LNCAP (cell line): ENCODE data around the gene BIN1.

Experiments used
- TF ChIP-seq, protein P1 (sequence below): fragments of 450-650 bp; IDR thresholded peaks from 2 replicates; pipeline ENCODE4 v1.5.1; 2017; ENCODE audit warnings: mild to moderate bottlenecking

BIN1 gene

DNA sequence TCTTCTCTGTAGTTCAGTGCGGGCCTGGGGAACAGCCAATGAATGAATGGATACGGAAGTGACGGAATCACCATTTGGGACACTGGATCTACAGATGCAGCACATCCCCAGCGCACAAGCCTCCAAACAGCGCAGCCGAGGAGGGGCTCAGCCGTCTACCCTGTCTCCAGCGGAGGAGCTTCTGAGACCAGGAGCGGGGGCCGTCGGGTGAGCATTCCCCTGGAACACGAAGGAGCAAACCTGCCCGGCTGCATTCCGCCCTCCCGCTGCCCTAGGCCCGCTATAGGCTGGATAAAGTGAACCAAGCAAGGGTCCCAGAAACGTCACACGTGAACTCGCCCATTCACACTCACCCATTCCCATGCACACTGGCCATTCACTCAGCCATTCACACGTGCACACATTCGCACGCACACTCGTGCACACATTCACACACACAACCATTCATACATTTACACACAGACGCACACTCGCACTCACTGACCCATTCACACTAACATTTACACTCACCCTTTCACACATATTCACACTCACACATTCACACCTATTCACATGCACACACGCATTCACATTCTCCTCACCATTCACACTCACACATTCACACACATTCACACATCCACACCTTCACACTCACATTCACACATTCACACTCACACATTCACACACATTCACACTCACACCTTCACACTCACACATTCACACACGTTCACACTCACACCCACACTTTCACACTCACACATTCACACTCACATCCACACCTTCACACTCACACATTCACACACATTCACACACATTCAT is 63.4 kb downstream of the BIN1 start:
- TF ChIP-seq, protein P1, sequence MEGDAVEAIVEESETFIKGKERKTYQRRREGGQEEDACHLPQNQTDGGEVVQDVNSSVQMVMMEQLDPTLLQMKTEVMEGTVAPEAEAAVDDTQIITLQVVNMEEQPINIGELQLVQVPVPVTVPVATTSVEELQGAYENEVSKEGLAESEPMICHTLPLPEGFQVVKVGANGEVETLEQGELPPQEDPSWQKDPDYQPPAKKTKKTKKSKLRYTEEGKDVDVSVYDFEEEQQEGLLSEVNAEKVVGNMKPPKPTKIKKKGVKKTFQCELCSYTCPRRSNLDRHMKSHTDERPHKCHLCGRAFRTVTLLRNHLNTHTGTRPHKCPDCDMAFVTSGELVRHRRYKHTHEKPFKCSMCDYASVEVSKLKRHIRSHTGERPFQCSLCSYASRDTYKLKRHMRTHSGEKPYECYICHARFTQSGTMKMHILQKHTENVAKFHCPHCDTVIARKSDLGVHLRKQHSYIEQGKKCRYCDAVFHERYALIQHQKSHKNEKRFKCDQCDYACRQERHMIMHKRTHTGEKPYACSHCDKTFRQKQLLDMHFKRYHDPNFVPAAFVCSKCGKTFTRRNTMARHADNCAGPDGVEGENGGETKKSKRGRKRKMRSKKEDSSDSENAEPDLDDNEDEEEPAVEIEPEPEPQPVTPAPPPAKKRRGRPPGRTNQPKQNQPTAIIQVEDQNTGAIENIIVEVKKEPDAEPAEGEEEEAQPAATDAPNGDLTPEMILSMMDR: no peak

DNA sequence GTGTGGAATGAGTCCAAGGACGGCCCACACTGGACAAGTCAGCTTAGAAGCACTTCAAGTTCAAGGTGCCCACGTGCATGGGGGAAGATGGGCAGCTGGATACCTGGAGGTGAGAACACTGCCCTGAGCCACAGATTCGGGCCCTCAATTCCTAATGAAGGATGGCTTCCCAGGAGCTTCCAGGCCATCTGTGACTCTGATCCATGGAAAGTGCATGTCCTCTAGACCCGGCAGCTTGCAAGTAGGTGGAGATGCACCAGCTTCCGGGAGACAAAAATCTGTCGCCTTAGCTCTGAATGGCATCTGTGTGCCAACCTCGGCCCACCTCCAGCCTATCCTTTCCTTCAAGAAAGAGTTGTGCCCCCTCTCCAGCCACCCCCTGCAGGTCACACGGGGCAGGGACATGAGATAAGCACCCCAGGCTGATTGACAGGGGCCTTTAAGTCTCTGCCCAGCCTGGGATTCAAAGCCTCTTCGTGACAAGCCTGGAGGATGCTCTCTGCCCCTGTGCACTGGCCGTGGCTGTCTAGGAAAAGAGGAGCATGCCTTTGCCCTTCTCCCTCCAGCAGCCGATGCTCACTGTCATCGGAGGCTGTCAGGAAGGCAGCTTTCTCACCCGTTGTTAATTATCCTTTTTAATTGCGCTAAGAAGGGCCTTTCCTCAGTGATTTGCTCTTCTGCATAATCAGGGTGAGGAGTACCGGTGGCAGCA is 65.5 kb downstream of the BIN1 start:
- TF ChIP-seq, protein P1: no peak

DNA sequence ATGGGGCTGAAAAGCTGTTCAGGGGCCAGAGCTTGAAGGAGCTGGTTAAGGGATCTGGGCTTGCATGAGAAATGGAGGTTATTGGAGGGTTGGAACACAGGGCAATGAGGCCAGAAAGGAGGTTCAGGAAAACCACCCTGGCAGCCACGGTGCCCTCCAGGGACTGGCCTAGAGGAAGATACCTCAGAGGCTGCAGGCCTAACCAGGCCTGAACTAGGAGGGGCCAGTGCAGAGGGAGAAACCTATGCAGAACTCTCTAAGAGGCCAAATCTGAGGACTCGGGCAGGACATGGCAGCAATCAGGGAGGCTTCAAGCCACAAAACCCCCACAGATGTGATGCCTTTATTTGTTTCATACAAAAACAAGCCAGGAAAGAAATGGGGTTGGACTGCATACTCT is 66.8 kb downstream of the BIN1 start:
- TF ChIP-seq, protein P1: no peak

DNA sequence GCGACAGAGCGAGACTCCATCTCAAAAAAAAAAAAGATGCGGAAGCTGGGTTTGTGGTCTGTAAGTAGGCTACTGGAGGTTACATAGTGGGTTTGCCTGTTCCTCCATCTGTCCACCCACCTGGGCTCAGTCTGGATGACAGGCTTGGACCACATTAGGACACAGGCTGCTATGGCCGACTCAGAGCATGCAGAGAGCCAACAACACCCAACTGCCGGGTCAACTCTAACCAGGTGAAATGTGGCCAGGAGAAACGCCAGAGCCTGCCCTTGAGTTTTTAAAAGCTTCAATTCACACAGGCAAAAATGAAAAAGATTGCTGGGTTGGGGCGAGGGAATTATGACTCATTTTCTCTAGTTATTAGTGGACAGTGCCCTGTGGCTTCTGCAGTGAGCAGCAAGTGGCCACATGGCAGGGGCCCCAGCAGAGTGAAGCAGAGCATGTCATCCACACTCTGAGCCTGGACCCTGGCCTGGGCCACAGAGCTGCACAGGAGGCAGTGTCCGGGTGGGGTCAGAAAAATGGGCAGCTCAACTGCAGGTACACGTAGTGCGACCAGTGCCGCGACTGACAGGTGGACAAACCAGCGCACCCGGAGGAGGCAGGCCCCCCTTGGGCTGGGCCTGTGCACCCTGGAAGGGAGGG is 67.4 kb downstream of the BIN1 start:
- TF ChIP-seq, protein P1: no peak

DNA sequence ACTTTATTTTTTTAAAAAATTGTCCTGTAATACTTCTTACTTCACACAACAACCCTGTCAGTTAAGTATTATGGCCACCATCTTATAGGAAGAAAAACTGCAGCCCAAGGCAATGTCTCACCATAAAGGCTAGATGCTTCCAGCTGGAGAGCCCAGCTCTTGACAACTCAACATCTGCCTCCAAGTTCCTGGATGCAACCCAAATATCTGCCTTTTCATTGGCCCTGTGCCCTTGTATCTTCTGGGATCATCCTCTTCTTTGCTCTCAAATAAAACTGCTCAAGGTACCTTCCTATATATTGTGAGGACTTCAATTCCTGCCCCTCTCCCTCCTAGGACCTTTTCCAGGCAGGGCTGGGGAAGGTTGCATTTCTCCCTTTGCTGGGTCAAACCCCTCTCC is 69.5 kb downstream of the BIN1 start:
- TF ChIP-seq, protein P1: no peak

DNA sequence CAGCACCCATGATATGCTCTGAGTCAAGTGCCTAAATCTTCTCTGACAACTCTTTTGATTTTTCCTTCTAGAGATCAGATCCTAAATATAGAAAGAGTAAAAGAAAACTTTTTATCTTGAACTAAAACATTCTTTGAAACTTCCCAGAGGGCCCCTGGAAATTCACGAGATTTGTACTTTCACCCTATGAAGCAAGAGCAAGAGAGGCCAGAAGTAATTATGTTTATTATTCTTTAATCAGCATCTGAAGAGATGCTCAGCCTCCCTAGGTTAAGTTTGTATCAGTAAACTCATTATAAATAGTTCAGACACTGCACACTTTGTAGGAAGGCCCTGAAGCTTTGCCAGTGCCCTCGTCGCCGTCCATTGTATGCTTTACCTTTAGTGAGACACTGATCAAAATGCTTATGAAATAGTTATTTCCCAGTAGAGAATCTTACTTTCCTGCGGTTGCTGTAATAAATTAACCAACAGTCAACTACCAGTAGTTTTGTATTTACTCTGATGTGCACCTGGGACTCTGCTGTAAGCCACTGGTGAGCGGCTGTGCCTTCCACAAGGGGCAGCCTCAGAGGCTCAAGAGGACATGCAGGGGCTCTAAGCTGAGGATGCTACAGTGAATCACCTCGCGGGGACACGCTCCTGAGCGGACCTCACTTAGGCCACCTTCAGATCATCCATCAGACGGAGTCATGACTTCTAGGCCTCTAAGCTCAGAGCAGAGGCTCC is 71.9 kb downstream of the BIN1 start:
- TF ChIP-seq, protein P1: no peak

DNA sequence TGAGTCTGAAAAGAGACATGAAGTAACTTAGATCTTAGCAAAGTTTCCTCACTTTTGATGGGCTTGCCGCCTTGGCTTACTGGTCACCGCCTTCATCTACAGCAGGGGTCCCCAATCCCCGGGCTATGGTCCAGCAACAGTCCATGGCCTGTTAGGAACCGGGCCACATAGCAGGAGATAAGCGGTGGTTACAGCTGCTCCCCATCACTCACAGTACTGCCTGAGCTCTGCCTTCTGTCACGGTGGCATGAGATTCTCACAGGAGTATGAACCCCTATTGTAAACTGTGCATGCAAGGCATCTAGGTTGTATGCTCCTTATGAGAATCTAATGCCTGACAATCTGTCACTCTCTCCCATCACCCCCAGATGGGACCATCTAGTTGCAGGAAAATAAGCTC is 72.9 kb downstream of the BIN1 start:
- TF ChIP-seq, protein P1: no peak
